ENCODE results near the gene FARS2.

- TF ChIP-seq EP300 (IDR thresholded peaks at IDR 0.05; ENCODE audit: low read depth in 2 of 2, low read length in 2 of 2): no peak
- TF ChIP-seq EP300 (CRISPR knock-in tag; IDR thresholded peaks at IDR 0.05; ENCODE audit: borderline replicate concordance): no peak
- TF ChIP-seq ZNF33A (CRISPR knock-in tag; IDR thresholded peaks at IDR 0.05; ENCODE audit: borderline replicate concordance): no peak
- TF ChIP-seq FLYWCH1 (CRISPR knock-in tag; IDR thresholded peaks at IDR 0.05): no peak
- TF ChIP-seq CHD2 (IDR thresholded peaks at IDR 0.05; ENCODE audit: low read depth, low read length): no peak
- TF ChIP-seq CBX2 (IDR thresholded peaks at IDR 0.05; ENCODE audit: low read depth, low read length): no peak
- TF ChIP-seq CBX2 (CRISPR knock-in tag; IDR thresholded peaks at IDR 0.05; ENCODE audit: low read depth): no peak
- no peak for TF ChIP-seq MBD4 (IDR thresholded peaks at IDR 0.05; ENCODE audit: borderline replicate concordance, low read length)
- TF ChIP-seq DBP (CRISPR knock-in tag; IDR thresholded peaks at IDR 0.05; ENCODE audit: not compliant biosample characterization): no peak
- TF ChIP-seq SP5 (CRISPR knock-in tag; IDR thresholded peaks at IDR 0.05; ENCODE audit: borderline replicate concordance, low read depth): no peak
- TF ChIP-seq MTA3 (CRISPR knock-in tag; IDR thresholded peaks at IDR 0.05): no peak
- no peak for TF ChIP-seq ZNF292 (CRISPR knock-in tag; IDR thresholded peaks at IDR 0.05; ENCODE audit: borderline replicate concordance, low read depth)
Observed at GRCh38 chr6:5732496-5732895, 471.2 kb downstream of the FARS2 start.

All from HepG2 (cell line).